HG03442 (cell line): ENCODE results near the gene ABCC9.

Experiments used
- ATAC-seq: cut with Tn5 transposase; IDR thresholded peaks from one replicate; pipeline ENCODE4 v1.9.1; 2021; ENCODE audit warnings: mild to moderate bottlenecking, moderate library complexity; ENCODE audit not compliant: unreplicated experiment

Gene ABCC9

GRCh38 chr12:21776175-21776574 is 165.1 kb downstream of the ABCC9 start:
- ATAC-seq = no peak

- no peak for ATAC-seq
These were observed 165.9 kb downstream of the ABCC9 start for GRCh38 chr12:21775133-21775820.

- no peak for ATAC-seq
These were observed 166.7 kb downstream of the ABCC9 start, which contains the start of gene KCNJ8 for GRCh38 chr12:21774358-21775132. TSS of gene KCNJ8 (minus strand) at chr12:21774706. CDS start at chr12:21773616, 1,090 bp downstream.

GRCh38 chr12:21773806-21774205 is 167.4 kb downstream of the ABCC9 start:
- no peak for ATAC-seq

- ATAC-seq = no peak
These were observed 167.9 kb downstream of the ABCC9 start for GRCh38 chr12:21773263-21773741.

GRCh38 chr12:21771311-21771710 is 169.9 kb downstream of the ABCC9 start:
- ATAC-seq = no peak

GRCh38 chr12:21769307-21769706 is 171.9 kb downstream of the ABCC9 start:
- ATAC-seq = no peak

- no peak for ATAC-seq
These were observed 174.8 kb downstream of the ABCC9 start for GRCh38 chr12:21766403-21766802.

GRCh38 chr12:21764950-21765349 is 176.3 kb downstream of the ABCC9 start:
- no peak for ATAC-seq

- ATAC-seq = no peak
These were observed 177.2 kb downstream of the ABCC9 start for GRCh38 chr12:21764065-21764464.

GRCh38 chr12:21763531-21763930 is 177.7 kb downstream of the ABCC9 start:
- no peak for ATAC-seq

GRCh38 chr12:21759737-21760136 is 181.5 kb downstream of the ABCC9 start:
- no peak for ATAC-seq

GRCh38 chr12:21757735-21758134 is 183.5 kb downstream of the ABCC9 start:
- ATAC-seq = no peak

GRCh38 chr12:21756699-21757098 is 184.5 kb downstream of the ABCC9 start:
- ATAC-seq = no peak

GRCh38 chr12:21751517-21751916 is 189.7 kb downstream of the ABCC9 start:
- ATAC-seq = no peak
